ENCODE results near the gene RAD51B.
A peak's percentile ranks its signal among the peaks of the same experiment; 100 is the strongest.

Gene RAD51B

DNA sequence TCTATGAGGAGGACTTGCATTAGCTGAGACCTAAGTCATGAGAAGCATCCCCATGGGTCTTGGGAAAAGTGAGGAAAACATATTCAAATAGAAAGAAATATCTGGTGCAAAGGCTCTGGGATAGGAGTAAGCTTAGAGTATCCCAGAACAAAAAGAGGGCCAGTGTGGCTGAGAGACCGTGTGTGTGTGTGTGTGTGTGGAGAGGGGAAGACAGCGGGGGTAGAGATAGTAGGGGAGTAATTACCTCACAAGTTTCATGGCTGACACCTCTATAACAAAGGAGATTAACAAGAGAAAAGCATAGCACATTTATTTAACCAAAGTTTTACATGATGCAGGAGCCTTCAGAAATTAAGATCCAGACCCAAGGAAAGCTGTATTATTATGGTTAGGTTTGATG is 440.5 kb downstream of the RAD51B start:
- DNase-seq, result no peak

GRCh38 chr14:68261092-68261842 is 441.7 kb downstream of the RAD51B start:
- DNase-seq, result no peak

GRCh38 chr14:68262567-68262966 is 443.0 kb downstream of the RAD51B start:
- no peak for DNase-seq

GRCh38 chr14:68263563-68264259 is 444.1 kb downstream of the RAD51B start:
- no peak for DNase-seq

- no peak for DNase-seq
Observed at GRCh38 chr14:68264260-68264569, 444.6 kb downstream of the RAD51B start.

DNA sequence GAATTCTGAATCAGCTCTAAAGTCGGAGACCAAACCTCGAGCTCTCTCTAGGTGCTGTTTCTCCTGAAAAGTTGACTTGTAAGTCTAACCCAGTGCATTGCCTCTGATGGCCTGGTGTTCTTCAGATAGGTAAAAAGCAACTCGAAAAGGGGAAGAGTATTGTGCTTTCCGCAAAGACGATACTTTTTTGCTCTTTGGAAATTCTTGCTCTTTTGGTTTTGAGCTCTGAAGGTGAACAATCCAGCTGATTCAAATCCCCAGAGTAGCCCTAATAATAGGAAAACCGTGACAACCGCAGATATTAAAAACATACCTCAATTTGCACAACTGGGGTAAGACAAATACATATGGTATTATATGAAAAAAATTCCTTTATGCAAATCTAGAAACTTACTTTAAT is 447.4 kb downstream of the RAD51B start:
- DNase-seq, result no peak

GRCh38 chr14:68268197-68268596 is 448.6 kb downstream of the RAD51B start:
- no peak for DNase-seq

DNA sequence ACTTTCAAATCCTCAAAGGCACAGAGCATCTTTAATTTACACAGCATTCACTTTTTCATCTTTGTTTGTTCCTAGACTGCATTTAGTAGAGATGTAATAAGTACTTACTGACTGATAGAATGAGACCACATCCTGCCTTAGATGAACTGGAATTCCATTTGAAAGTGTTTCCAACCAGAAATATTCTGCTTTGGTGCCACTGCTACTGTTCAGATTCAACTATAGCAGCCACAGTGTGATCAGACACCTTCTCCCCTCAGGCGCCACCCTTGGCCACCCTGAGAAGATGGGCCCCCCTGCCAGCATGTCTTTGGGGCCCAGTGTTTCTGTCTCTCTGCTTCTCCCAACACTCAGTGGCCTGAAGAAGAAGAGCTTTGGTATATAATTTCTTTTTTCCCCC is 449.1 kb downstream of the RAD51B start:
- DNase-seq, result no peak

DNA sequence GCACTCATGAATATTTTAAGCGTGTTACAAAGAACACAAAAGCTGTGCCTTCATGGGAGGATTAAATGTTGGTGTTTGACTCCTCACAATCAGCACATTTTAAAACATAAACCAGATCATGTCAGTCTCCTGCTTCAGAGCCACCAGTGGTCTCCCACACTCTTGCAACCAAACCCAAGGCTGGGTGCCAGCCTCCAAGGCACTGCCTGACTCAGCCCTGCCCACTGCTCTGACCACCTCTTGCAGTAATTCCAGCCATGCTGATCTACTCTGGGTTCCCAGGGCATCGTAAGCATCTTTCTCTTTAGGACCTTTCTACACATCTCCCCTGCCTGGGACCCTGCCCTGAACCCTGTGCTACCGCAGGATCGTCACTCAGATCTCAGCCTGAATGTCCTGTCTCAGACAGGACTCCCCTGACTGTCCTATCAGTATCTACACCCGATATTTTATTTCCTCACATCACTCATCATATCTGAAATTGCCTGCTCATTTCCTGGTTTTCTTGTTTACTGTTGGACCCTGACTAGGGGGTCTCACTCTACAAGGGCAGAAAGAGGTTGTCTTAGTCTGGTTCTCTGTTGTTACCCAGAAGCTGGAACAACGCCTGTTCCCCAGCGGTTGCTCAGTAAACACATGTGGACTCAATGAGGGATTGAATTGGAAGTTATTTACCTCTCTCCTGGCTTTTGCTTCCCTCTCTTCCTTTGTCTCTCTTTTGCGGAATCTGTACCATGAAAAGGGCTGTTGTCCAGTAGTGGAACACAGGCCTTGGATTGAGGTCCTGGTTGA is 449.8 kb downstream of the RAD51B start:
- no peak for DNase-seq

DNA sequence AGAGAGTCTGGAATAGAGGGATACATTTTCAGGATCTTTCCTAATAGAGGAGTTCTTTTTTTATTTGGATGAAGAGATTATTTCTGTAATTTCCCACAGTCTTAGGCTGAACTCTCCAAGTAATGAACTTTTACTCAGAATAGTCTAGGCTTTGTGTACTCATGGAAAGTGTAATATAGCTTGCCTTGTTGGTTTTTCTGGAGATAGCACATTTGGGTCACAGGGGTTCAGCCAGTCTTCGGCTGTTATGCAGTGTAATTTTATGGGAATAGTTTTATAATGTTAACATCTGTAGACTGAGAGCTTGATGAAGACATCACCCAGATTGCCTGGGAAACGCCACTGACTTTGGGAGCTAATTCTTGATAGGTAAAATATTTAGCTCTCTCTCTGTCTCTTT is 450.8 kb downstream of the RAD51B start:
- DNase-seq, result no peak

DNA sequence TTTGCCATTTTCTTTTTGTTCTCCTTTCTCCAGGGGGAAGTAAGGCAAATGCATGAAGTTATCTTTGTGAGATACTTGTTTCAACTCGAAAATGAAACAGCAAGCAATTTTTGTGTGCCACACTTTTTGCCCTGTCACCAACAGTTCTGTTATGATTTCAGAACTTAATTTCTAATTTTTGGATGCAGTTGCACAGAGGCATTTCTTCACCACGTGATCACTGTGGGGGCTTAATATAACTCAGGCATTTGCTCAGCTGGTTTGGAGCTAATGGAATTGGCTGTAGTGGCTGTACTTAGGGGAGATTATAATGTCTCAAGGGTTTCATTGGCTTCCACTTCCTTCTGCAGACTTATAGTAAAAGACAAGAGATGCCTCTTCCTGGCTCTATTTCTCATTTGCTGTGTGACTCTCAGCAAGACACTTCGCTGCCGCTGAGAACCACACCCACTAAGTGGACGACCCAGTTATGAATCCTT is 452.4 kb downstream of the RAD51B start:
- no peak for DNase-seq

GRCh38 chr14:68273413-68273812 is 453.8 kb downstream of the RAD51B start:
- DNase-seq, result no peak

DNA sequence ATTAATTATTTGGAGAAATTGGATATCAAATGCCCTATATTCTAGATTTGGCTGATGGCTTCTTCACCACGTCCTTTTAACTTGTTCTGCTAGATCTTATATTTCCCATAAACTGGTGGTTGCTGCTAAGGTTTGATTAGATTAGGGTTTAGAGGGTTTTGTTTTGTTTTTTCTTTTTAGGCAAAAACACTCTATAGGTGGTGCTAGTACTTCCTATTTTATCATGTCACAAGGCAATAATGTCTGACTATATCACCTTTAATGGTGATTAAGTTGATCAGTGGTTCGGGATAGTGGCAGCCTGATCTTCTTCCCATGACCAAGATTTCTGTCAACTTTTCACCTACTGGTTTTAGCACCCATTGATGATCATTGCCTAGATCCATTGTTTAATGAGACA is 455.1 kb downstream of the RAD51B start:
- DNase-seq, result no peak

- peak; percentile 67 for DNase-seq
Observed at GRCh38 chr14:68278576-68279436, 459.2 kb downstream of the RAD51B start.

DNA sequence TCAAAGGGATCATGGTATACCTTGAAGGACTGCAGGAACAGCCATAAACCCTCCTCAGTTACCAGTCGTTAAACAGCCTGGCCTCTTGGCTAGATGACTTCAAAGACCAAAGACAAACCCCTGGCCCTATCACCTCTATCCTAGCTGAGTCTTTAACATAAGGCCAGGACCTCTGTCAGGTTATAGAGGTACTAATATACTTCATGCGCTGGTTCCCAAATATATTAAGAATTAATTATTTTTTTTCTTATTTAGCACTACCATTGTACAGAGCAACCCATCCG is 459.8 kb downstream of the RAD51B start:
- no peak for DNase-seq

- DNase-seq, result no peak
Observed at GRCh38 chr14:68279777-68280233, 460.2 kb downstream of the RAD51B start.

- DNase-seq, result no peak
Observed at GRCh38 chr14:68281497-68281896, 461.9 kb downstream of the RAD51B start.

DNA sequence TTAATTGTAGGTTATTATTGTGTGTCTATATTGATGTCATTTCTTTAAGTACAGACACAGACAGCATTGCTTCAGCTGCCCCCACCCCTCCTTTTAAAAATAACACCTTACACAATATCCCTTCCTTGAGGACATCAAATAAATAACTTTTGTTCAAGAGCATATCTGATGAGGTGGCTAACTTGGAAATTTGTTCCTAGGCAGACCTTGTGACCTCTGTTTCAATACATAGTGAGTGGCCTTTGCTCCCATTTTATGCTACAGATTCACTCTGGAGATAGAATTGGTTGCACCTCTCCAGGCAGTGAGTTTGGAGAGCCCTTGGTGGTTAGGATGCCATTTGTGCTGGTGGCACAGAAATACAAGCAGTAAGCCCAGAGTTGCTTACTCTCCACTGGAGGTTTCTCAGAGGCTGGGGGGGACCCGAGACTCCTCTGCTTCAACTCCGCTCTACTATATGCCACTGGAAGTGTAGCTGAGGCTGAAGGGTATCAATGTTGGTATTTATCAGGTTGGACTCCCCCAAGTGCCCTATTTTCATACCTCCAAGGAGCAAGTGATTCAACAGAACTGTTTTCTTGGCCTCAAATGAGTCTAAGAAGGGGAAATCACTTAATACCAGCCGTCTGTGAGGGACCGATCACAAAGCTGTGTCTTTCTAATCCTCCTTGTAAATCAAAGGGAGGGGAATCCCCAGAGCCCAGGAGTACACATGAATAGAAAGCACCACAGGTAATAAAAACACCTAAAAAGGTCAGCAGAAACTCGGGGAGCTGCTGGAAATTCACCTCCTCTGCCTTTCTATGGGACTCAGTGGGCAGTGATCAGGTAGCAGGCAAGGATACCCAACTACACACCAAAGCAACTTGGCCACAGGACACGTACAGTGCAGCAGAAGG is 463.1 kb downstream of the RAD51B start:
- DNase-seq, result no peak

- no peak for DNase-seq
Observed at GRCh38 chr14:68283378-68284123, 464.0 kb downstream of the RAD51B start.

DNA sequence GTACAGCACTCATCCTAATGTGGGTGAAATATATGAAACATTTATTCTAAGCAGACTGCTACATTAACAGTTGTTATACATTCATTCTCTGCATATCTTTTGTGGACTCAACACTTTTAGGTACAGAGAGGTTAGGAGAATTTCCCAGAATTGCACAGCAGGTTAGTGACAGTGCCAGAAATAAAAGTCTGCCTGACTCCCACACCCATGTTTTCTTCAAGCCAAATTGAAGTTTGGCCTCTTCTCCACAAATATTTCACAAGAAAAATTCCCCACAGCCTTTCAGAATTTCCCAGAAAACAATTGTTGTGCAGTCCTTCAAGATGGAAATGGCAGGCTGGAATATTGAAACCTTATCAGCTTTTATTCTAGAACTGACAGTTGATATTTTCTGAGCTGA is 464.8 kb downstream of the RAD51B start:
- DNase-seq, result no peak

GRCh38 chr14:68284834-68285233 is 465.3 kb downstream of the RAD51B start:
- no peak for DNase-seq
